ENCODE data around the gene OLIG1. TPM values are rescaled to one million over a fixed set of nuclear protein-coding genes. Genes with fewer than 3 reads are reported as not detected.

Gene OLIG1
- total and polyA plus RNA-seq, 2 of the 4 experiments (the other 2 are of a cell fraction), result not detected

DNA sequence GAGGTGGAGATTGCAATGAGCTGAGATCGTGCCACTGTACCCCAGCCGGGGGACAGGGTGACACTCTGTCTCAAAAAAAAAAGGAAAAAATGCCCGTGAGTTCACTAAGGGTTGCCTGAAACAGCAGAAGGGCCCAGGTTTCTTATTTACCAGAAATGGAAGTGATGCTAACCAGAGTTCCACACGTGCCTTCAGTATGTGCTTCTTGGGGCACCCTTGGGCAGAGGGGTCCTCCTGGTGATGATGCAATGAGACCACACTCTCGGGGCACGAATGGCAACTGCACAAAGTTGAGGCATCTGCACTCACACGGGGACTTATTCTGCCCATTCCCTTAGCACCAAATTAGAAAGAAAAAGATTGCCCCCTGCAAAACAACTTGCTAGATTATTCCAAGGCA is 29.2 kb downstream of the OLIG1 start:
- dilution Hi-C loops (cut with HindIII; ENCODE audit: low sequenced_read_pairs, unreplicated experiment) (no loop called here), in situ Hi-C loops (cut with MboI; ENCODE audit: low sequenced_read_pairs) (no loop called here), intact Hi-C loops (cut with micrococcal nuclease) (no loop called here)
- Histone ChIP-seq H3K14ac (replicated peaks; ENCODE audit: low read depth, low read length) (no peak overlapping the region), H2BK120ac (ENCODE audit: low read depth, low read length) (no peak overlapping the region), H2AFZ (replicated peaks; ENCODE audit: low read length, poor library complexity) (no peak overlapping the region), H2BK15ac (ENCODE audit: low read depth, low read length) (no peak overlapping the region), H4K5ac (ENCODE audit: low read depth, low read length) (no peak overlapping the region), H2BK20ac (ENCODE audit: low read depth, low read length) (no peak overlapping the region), H3K4ac (ENCODE audit: low read depth, low read length) (no peak overlapping the region), H3K9me1 (ENCODE audit: insufficient read depth, low read length) (no peaks in the 10 kb centered on the region), H2AK9ac (replicated peaks; ENCODE audit: low read depth, low read length, poor library complexity) (no peak overlapping the region), H3K4me1 (ENCODE audit: control insufficient read depth, insufficient read depth, low read length) (no peaks in the 10 kb centered on the region), H3K27ac (ENCODE audit: insufficient read depth, low read length) (no peak overlapping the region), H3K79me1 (ENCODE audit: low read depth in 1 of 2, low read length in 2 of 2) (no peaks in the 10 kb centered on the region), H2BK5ac (ENCODE audit: low read depth, low read length, poor library complexity, severe bottlenecking) (no peak overlapping the region), H3K23ac (ENCODE audit: low read depth, low read length) (no peak overlapping the region), H3K4me2 (ENCODE audit: low read depth, low read length) (no peak overlapping the region), H3K18ac (ENCODE audit: low read depth, low read length) (no peak overlapping the region), H3K36me3 (ENCODE audit: control insufficient read depth, insufficient read depth, low read length) (no peaks in the 10 kb centered on the region), H4K91ac (ENCODE audit: insufficient read depth, low read depth, low read length) (no peak overlapping the region), H2AK5ac (ENCODE audit: low read depth, low read length) (no peak overlapping the region), H3K56ac (ENCODE audit: extremely low read depth, insufficient read depth, low read length) (no peak overlapping the region), H4K20me1 (ENCODE audit: insufficient read depth, low read length) (no peaks in the 10 kb centered on the region), H3K27me3 (ENCODE audit: control insufficient read depth, insufficient read depth, low read length) (peaks cover 23% of the 10 kb centered on the region), H3K4me3 (ENCODE audit: insufficient read depth, low read depth, low read length) (no peak overlapping the region), H3K9ac (ENCODE audit: low read depth, low read length) (no peak overlapping the region), H3K9me3 (ENCODE audit: control insufficient read depth, insufficient read depth, low read length) (no peaks in the 10 kb centered on the region), H4K8ac (ENCODE audit: low read depth in 2 of 2, low read length in 2 of 2) (no peak overlapping the region)
- 40% methylated on average over 1 of the region's 7 CpGs; no CpG with 5 or more reads in 1 of the 2 experiments for WGBS, 2 experiments (ENCODE audit: extremely low coverage in 2 of 2, insufficient read length in 1 of 2)
- TF ChIP-seq BHLHE40 (IDR thresholded peaks at IDR 0.05; ENCODE audit: low read depth, low read length), result no peak
- ATAC-seq (ENCODE audit: low read depth) (no peak), DNase-seq (no peak)
- CTCF ChIA-PET, result no interaction called here
- POLR2A ChIA-PET (ENCODE audit: unreplicated experiment), result no interaction called here
- no TSS peak for BruUV-seq (replicated peaks)
